ENCODE measurements around the gene PLA2G3.
"Not testable (repeated sequence)": the region's sequence is repeated elsewhere in the genome, so short reads cannot be mapped to it uniquely, and the experiment has no call there.

PLA2G3 gene

GRCh38 chr22:31098632-31099110 is 41.6 kb downstream of the PLA2G3 start:
- no peak for DNase-seq

GRCh38 chr22:31097941-31098631 is 42.2 kb downstream of the PLA2G3 start:
- no peak for DNase-seq

- DNase-seq, result not testable (repeated sequence)
These were observed 42.8 kb downstream of the PLA2G3 start for GRCh38 chr22:31097539-31097938.

- no peak for DNase-seq
These were observed 43.5 kb downstream of the PLA2G3 start for GRCh38 chr22:31096657-31097279.

- no peak for DNase-seq
These were observed 44.6 kb downstream of the PLA2G3 start for GRCh38 chr22:31095637-31096249.

- no peak for DNase-seq
These were observed 45.6 kb downstream of the PLA2G3 start for GRCh38 chr22:31094741-31095140.

GRCh38 chr22:31094021-31094551 is 46.2 kb downstream of the PLA2G3 start:
- no peak for DNase-seq

GRCh38 chr22:31093086-31093850 is 47.0 kb downstream of the PLA2G3 start:
- DNase-seq, result no peak

- no peak for DNase-seq
These were observed 48.1 kb downstream of the PLA2G3 start for GRCh38 chr22:31092161-31092560.

GRCh38 chr22:31091106-31091975 is 49.0 kb downstream of the PLA2G3 start:
- no peak for DNase-seq

- no peak for DNase-seq
These were observed 49.9 kb downstream of the PLA2G3 start for GRCh38 chr22:31090217-31091085.

- no peak for DNase-seq
These were observed 50.9 kb downstream of the PLA2G3 start for GRCh38 chr22:31089160-31090100.

GRCh38 chr22:31088233-31088986 is 51.9 kb downstream of the PLA2G3 start:
- no peak for DNase-seq

- no peak for DNase-seq
These were observed 52.5 kb downstream of the PLA2G3 start for GRCh38 chr22:31087744-31088215.

GRCh38 chr22:31086703-31087330 is 53.5 kb downstream of the PLA2G3 start:
- DNase-seq, result no peak

GRCh38 chr22:31085928-31086327 is 54.4 kb downstream of the PLA2G3 start:
- DNase-seq, result no peak

- no peak for DNase-seq
These were observed 54.8 kb downstream of the PLA2G3 start for GRCh38 chr22:31085493-31085824.

GRCh38 chr22:31084811-31085492 is 55.4 kb downstream of the PLA2G3 start:
- DNase-seq, result no peak

Data from COR-L47 (cell line).